ENCODE measurements around the gene SEC23A. TPM values are rescaled to one million over a fixed set of nuclear protein-coding genes. Genes with fewer than 3 reads are reported as not detected.
A peak's percentile ranks its signal among the peaks of the same experiment; 100 is the strongest.

Gene SEC23A
- total and polyA plus RNA-seq, 2 of the 13 experiments (the other 11 are each of a cell fraction or from before 2014, with no cell fraction given) = 403 to 887 TPM

DNA sequence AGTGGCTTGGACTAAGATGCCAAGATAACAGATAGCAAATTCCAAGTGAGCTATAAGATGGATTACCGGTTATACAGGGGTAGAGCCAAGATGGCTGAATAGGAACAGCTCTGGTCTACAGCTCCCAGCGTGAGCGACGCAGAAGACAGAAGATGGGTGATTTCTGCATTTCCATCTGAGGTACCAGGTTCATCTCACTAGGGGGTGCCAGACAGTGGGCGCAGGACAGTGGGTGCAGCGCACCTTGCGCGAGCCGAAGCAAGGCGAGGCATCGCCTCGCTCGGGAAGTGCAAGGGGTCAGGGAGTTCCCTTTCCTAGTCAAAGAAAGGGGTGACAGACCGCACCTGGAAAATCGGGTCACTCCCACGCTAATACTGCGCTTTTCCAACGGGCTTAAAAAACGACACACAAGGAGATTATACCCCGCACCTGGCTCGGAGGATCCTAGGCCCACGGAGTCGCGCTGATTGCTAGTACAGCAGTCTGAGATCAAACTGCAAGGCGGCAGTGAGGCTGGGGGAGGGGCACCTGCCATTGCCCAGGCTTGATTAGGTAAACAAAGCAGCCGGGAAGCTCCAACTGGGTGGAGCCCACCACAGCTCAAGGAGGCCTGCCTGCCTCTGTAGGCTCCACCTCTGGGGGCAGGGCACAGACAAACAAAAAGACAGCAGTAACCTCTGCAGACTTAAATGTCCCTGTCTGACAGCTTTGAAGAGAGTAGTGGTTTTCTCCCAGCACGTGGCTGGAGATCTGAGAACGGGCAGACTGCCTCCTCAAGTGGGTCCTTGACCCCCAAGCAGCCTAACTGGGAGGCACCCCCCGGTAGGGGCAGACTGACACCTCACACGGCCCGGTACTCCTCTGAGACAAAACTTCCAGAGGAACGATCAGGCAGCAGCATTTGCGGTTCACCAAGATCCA lies 85.7 kb downstream of the SEC23A start (continued):
- TF ChIP-seq, protein P1, sequence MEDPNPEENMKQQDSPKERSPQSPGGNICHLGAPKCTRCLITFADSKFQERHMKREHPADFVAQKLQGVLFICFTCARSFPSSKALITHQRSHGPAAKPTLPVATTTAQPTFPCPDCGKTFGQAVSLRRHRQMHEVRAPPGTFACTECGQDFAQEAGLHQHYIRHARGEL (CRISPR knock-in tag; IDR thresholded peaks at IDR 0.05) = peak; percentile 85; the same call in 1 of the 2 replicates
- peak; percentile 77; the same call in 1 of the 2 replicates for TF ChIP-seq ZNF614 (CRISPR knock-in tag; IDR thresholded peaks at IDR 0.05; ENCODE audit: borderline replicate concordance)
- TF ChIP-seq POGZ (CRISPR knock-in tag; IDR thresholded peaks at IDR 0.05) = peak; percentile 60
- peak; percentile 96 for TF ChIP-seq SNAI1 (CRISPR knock-in tag; IDR thresholded peaks at IDR 0.05; ENCODE audit: borderline replicate concordance)
- TF ChIP-seq KAT8 (CRISPR knock-in tag; IDR thresholded peaks at IDR 0.05) = peak; percentile 67; the same call in 1 of the 2 replicates
- peak; percentile 75; the same call in 1 of the 2 replicates for TF ChIP-seq PITX1 (CRISPR knock-in tag; IDR thresholded peaks at IDR 0.05)
- TF ChIP-seq FOXP4 (CRISPR knock-in tag; IDR thresholded peaks at IDR 0.05) = peak; percentile 88
- TF ChIP-seq, protein P2, sequence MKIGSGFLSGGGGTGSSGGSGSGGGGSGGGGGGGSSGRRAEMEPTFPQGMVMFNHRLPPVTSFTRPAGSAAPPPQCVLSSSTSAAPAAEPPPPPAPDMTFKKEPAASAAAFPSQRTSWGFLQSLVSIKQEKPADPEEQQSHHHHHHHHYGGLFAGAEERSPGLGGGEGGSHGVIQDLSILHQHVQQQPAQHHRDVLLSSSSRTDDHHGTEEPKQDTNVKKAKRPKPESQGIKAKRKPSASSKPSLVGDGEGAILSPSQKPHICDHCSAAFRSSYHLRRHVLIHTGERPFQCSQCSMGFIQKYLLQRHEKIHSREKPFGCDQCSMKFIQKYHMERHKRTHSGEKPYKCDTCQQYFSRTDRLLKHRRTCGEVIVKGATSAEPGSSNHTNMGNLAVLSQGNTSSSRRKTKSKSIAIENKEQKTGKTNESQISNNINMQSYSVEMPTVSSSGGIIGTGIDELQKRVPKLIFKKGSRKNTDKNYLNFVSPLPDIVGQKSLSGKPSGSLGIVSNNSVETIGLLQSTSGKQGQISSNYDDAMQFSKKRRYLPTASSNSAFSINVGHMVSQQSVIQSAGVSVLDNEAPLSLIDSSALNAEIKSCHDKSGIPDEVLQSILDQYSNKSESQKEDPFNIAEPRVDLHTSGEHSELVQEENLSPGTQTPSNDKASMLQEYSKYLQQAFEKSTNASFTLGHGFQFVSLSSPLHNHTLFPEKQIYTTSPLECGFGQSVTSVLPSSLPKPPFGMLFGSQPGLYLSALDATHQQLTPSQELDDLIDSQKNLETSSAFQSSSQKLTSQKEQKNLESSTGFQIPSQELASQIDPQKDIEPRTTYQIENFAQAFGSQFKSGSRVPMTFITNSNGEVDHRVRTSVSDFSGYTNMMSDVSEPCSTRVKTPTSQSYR (CRISPR knock-in tag; IDR thresholded peaks at IDR 0.05; ENCODE audit: borderline replicate concordance) = peak; percentile 99
- 0 out of 4 replicates have a peak, but pooled peaks of 1 of the 2 experiments have one; percentile 23 for TF ChIP-seq NR2F1 (CRISPR knock-in tag; IDR thresholded peaks at IDR 0.05)
- TF ChIP-seq, protein P3, sequence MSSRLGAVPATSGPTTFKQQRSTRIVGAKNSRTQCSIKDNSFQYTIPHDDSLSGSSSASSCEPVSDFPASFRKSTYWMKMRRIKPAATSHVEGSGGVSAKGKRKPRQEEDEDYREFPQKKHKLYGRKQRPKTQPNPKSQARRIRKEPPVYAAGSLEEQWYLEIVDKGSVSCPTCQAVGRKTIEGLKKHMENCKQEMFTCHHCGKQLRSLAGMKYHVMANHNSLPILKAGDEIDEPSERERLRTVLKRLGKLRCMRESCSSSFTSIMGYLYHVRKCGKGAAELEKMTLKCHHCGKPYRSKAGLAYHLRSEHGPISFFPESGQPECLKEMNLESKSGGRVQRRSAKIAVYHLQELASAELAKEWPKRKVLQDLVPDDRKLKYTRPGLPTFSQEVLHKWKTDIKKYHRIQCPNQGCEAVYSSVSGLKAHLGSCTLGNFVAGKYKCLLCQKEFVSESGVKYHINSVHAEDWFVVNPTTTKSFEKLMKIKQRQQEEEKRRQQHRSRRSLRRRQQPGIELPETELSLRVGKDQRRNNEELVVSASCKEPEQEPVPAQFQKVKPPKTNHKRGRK (CRISPR knock-in tag; IDR thresholded peaks at IDR 0.05) = 0 out of 2 replicates have a peak, but pooled peaks have one; percentile 78
- TF ChIP-seq, protein P4, sequence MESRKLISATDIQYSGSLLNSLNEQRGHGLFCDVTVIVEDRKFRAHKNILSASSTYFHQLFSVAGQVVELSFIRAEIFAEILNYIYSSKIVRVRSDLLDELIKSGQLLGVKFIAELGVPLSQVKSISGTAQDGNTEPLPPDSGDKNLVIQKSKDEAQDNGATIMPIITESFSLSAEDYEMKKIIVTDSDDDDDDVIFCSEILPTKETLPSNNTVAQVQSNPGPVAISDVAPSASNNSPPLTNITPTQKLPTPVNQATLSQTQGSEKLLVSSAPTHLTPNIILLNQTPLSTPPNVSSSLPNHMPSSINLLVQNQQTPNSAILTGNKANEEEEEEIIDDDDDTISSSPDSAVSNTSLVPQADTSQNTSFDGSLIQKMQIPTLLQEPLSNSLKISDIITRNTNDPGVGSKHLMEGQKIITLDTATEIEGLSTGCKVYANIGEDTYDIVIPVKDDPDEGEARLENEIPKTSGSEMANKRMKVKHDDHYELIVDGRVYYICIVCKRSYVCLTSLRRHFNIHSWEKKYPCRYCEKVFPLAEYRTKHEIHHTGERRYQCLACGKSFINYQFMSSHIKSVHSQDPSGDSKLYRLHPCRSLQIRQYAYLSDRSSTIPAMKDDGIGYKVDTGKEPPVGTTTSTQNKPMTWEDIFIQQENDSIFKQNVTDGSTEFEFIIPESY (CRISPR knock-in tag; IDR thresholded peaks at IDR 0.05) = peak; percentile 97
- TF ChIP-seq PHF8 (CRISPR knock-in tag; IDR thresholded peaks at IDR 0.05) = peak; percentile 63; the same call in 1 of the 2 replicates
- 0 out of 2 replicates have a peak, but pooled peaks have one; percentile 88 for TF ChIP-seq ZNF776 (CRISPR knock-in tag; IDR thresholded peaks at IDR 0.05)
- peak; percentile 95 for TF ChIP-seq HES4 (CRISPR knock-in tag; IDR thresholded peaks at IDR 0.05; ENCODE audit: borderline replicate concordance)
- TF ChIP-seq SKI (IDR thresholded peaks at IDR 0.05; ENCODE audit: partially characterized antibody) = peak; percentile 48
- 0 out of 2 replicates have a peak, but pooled peaks have one; percentile 3 for TF ChIP-seq ZSCAN9 (CRISPR knock-in tag; IDR thresholded peaks at IDR 0.05; ENCODE audit: borderline replicate concordance)
- peak; percentile 93 for TF ChIP-seq KAT7 (CRISPR knock-in tag; IDR thresholded peaks at IDR 0.05; ENCODE audit: borderline replicate concordance)
- peak; percentile 74 for TF ChIP-seq NCOA2 (CRISPR knock-in tag; IDR thresholded peaks at IDR 0.05)
